GM12878 (cell line): ENCODE measurements around the gene PUSL1. TPM values are rescaled to one million over a fixed set of nuclear protein-coding genes. Genes with fewer than 3 reads are reported as not detected.

Experiments used
- ESRRA ChIP-seq: IDR thresholded peaks from 2 replicates; pipeline ENCODE4 v1.6.1; 2012; ENCODE audit warnings: mild to moderate bottlenecking, low read length, improper control_type of control experiment
- KDM1A ChIP-seq: fragments of 200-600 bp; sonication (generic); IDR thresholded peaks from 2 replicates; pipeline ENCODE4 v1.6.1; 2016; ENCODE audit warnings: borderline replicate concordance
- NFXL1 ChIP-seq: fragments of 450-650 bp; IDR thresholded peaks from 2 replicates; pipeline ENCODE4 v1.6.1; 2017; ENCODE audit warnings: antibody characterized with exemption, mild to moderate bottlenecking, borderline replicate concordance
- POU2F2 ChIP-seq: IDR thresholded peaks from 3 replicates; pipeline ENCODE4 v1.6.1; 2011; ENCODE audit warnings: low read depth, mild to moderate bottlenecking, low read length, borderline replicate concordance
- ZNF217 ChIP-seq: fragments of 450-650 bp; IDR thresholded peaks from 2 replicates; pipeline ENCODE4 v1.6.1; 2017; ENCODE audit warnings: antibody characterized with exemption, mild to moderate bottlenecking
- ZNF622 ChIP-seq: fragments of 450-650 bp; IDR thresholded peaks from 2 replicates; pipeline ENCODE4 v1.6.1; 2017; ENCODE audit warnings: mild to moderate bottlenecking, inconsistent platforms
- polyA plus RNA-seq, 11 experiments: library from polyadenylated mRNA; depleted of rRNA in 4 of 11; unstranded in 6 of 11; stranded (reverse) in 5 of 11; fragments of >200 nt; fragmentation: Nextera tagmentation in 4 of 11; fragmentation: Illumina TruSeq in 1 of 11; extraction: Ambion mirVana in 4 of 11; extraction: Trizol in 1 of 11; gene quantifications; 1 replicate in 1 of 11; 2 replicates in 10 of 11; pipeline versions ENCODE4 v1.2.1 to v1.2.3, GENCODE V29; 2011 to 2016; ENCODE audit warnings: inconsistent platforms in 2 of 11, missing spikeins in 2 of 11, low read depth in 1 of 11
- total RNA-seq, 4 experiments: library from RNA; depleted of rRNA in 3 of 4; stranded (reverse); fragments of >200 nt in 3 of 4; fragmentation: Illumina TruSeq in 1 of 4; extraction: Trizol in 1 of 4; gene quantifications; 2 replicates each; pipeline versions ENCODE4 v1.2.1 to v1.2.3, GENCODE V29; 2013 to 2021
- TF ChIP-seq, protein P1 (sequence below): fragments of 450-650 bp; IDR thresholded peaks from 2 replicates; pipeline ENCODE4 v1.6.1; 2017; ENCODE audit warnings: mild to moderate bottlenecking, moderate library complexity

PUSL1 gene
- total and polyA plus RNA-seq, 10 of the 15 experiments (the other 5 are each of a cell fraction or from before 2014, with no cell fraction given) = 0.16 to 28.4 (median 15.1) TPM

- TF ChIP-seq, protein P1, sequence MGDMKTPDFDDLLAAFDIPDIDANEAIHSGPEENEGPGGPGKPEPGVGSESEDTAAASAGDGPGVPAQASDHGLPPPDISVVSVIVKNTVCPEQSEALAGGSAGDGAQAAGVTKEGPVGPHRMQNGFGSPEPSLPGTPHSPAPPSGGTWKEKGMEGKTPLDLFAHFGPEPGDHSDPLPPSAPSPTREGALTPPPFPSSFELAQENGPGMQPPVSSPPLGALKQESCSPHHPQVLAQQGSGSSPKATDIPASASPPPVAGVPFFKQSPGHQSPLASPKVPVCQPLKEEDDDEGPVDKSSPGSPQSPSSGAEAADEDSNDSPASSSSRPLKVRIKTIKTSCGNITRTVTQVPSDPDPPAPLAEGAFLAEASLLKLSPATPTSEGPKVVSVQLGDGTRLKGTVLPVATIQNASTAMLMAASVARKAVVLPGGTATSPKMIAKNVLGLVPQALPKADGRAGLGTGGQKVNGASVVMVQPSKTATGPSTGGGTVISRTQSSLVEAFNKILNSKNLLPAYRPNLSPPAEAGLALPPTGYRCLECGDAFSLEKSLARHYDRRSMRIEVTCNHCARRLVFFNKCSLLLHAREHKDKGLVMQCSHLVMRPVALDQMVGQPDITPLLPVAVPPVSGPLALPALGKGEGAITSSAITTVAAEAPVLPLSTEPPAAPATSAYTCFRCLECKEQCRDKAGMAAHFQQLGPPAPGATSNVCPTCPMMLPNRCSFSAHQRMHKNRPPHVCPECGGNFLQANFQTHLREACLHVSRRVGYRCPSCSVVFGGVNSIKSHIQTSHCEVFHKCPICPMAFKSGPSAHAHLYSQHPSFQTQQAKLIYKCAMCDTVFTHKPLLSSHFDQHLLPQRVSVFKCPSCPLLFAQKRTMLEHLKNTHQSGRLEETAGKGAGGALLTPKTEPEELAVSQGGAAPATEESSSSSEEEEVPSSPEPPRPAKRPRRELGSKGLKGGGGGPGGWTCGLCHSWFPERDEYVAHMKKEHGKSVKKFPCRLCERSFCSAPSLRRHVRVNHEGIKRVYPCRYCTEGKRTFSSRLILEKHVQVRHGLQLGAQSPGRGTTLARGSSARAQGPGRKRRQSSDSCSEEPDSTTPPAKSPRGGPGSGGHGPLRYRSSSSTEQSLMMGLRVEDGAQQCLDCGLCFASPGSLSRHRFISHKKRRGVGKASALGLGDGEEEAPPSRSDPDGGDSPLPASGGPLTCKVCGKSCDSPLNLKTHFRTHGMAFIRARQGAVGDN = no peak
- no peak for TF ChIP-seq ESRRA
- TF ChIP-seq NFXL1 = no peak
- TF ChIP-seq POU2F2 = no peak
- no peak for TF ChIP-seq ZNF217
- TF ChIP-seq ZNF622 = no peak
- TF ChIP-seq KDM1A = no peak
These were observed 21.8 kb upstream of the PUSL1 start (continued) for GRCh38 chr1:1286313-1287261.
